ENCODE measurements around the gene CYP4V2. TPM values are rescaled to one million over a fixed set of nuclear protein-coding genes. Genes with fewer than 3 reads are reported as not detected.

The CYP4V2 gene
- total RNA-seq, 4 donors from 2014 or later: 1.4 to 18.1 (median 7.0) TPM

GRCh38 chr4:186203406-186203805 is 12.0 kb downstream of the CYP4V2 start:
- peaks cover 0 to 7% (median 1%) of the 10 kb centered on the region in 3 donors for H3K36me3 ChIP-seq
- no peak for DNase-seq

GRCh38 chr4:186204103-186204559 is 12.8 kb downstream of the CYP4V2 start:
- no peak for DNase-seq
- Histone ChIP-seq H3K9me3 (no peaks in the 10 kb centered on the region), H3K27me3 (no peaks in the 10 kb centered on the region), H3K36me3 (peaks cover 0 to 9% (median 0%) of the 10 kb centered on the region in 3 donors), H3K27ac (peak overlapping the region in 3 of 4 donors; percentile 16 to 81 (median 77)), H3K4me3 (peak overlapping the region in 2 of 4 donors; percentile 37 to 54), H3K4me1 (peaks cover 0 to 10% (median 0%) of the 10 kb centered on the region in 3 donors)
- 39 to 85% methylated on average over 44 of the region's 45 CpGs for WGBS, 2 donors
- intact Hi-C loops (cut with DNase I): no loop called here
- TF ChIP-seq POLR2A (IDR thresholded peaks at IDR 0.05): no peak
- no peak for TF ChIP-seq CTCF (IDR thresholded peaks at IDR 0.05)

More at GRCh38 chr4:186203406-186203805, 12.0 kb downstream of the CYP4V2 start:
- TF ChIP-seq POLR2A (IDR thresholded peaks at IDR 0.05) (no peak), CTCF (IDR thresholded peaks at IDR 0.05) (no peak)
- intact Hi-C loops (cut with DNase I): no loop called here
- H3K27me3 ChIP-seq: no peaks in the 10 kb centered on the region
- H3K4me1 ChIP-seq: peaks cover 0 to 10% (median 0%) of the 10 kb centered on the region in 3 donors
- no peak overlapping the region for H3K4me3 ChIP-seq
- 64 to 88% methylated on average over 8 to 12 of the region's 12 CpGs for WGBS, 2 donors
- no peaks in the 10 kb centered on the region for H3K9me3 ChIP-seq
- peak overlapping the region in 2 of 4 donors; percentile 30 to 81 for H3K27ac ChIP-seq

- H3K27ac ChIP-seq: peak overlapping the region in 3 of 4 donors; percentile 16 to 81 (median 77)
- DNase-seq: no peak
Observed at GRCh38 chr4:186204686-186205085, 13.3 kb downstream of the CYP4V2 start.

GRCh38 chr4:186205156-186205555 is 13.8 kb downstream of the CYP4V2 start:
- intact Hi-C loops (cut with DNase I): no loop called here
- WGBS, 2 donors: 61 to 75% methylated on average over 4 to 7 of the region's 8 CpGs
- H3K27me3 ChIP-seq: no peaks in the 10 kb centered on the region
- no peaks in the 10 kb centered on the region for H3K9me3 ChIP-seq
- no peak overlapping the region for H3K27ac ChIP-seq
- peaks cover 0 to 20% (median 0%) of the 10 kb centered on the region in 3 donors for H3K36me3 ChIP-seq
- no peak for DNase-seq
- TF ChIP-seq POLR2A (IDR thresholded peaks at IDR 0.05) (no peak), CTCF (IDR thresholded peaks at IDR 0.05) (no peak)
- peak overlapping the region in 1 of 4 donors; percentile 37 for H3K4me3 ChIP-seq
- H3K4me1 ChIP-seq: peaks cover 0 to 10% (median 0%) of the 10 kb centered on the region in 3 donors

More at GRCh38 chr4:186204686-186205085, 13.3 kb downstream of the CYP4V2 start:
- Histone ChIP-seq H3K9me3 (no peaks in the 10 kb centered on the region), H3K4me1 (peaks cover 0 to 10% (median 0%) of the 10 kb centered on the region in 3 donors), H3K36me3 (peaks cover 0 to 15% (median 0%) of the 10 kb centered on the region in 3 donors), H3K27me3 (no peaks in the 10 kb centered on the region), H3K4me3 (peak overlapping the region in 2 of 4 donors; percentile 37 to 54)
- intact Hi-C loops (cut with DNase I): no loop called here
- no peak for TF ChIP-seq POLR2A (IDR thresholded peaks at IDR 0.05)
- no peak for TF ChIP-seq CTCF (IDR thresholded peaks at IDR 0.05)
- WGBS, 2 donors: 82 to 84% methylated on average over 7 to 12 of the region's 13 CpGs

GRCh38 chr4:186216465-186217024 is 25.2 kb downstream of the CYP4V2 start:
- Histone ChIP-seq H3K27me3 (no peaks in the 10 kb centered on the region), H3K4me1 (no peaks in the 10 kb centered on the region), H3K27ac (no peak overlapping the region), H3K4me3 (no peak overlapping the region), H3K9me3 (no peaks in the 10 kb centered on the region), H3K36me3 (no peaks in the 10 kb centered on the region)
- intact Hi-C loops (cut with DNase I): no loop called here
- WGBS, 2 donors: 57 to 62% methylated on average over 8 of the region's 8 CpGs
- TF ChIP-seq CTCF (IDR thresholded peaks at IDR 0.05): no peak
- no peak for TF ChIP-seq POLR2A (IDR thresholded peaks at IDR 0.05)
- no peak for DNase-seq

Measured in esophagus squamous epithelium (tissue), 5 donors.